ENCODE data around the gene TNIP2. TPM values are rescaled to one million over a fixed set of nuclear protein-coding genes. Genes with fewer than 3 reads are reported as not detected.
"Not testable (repeated sequence)": the region's sequence is repeated elsewhere in the genome, so short reads cannot be mapped to it uniquely, and the experiment has no call there.

TNIP2 gene
- total RNA-seq, 1 donor from 2014 or later = 76.8 TPM

DNA sequence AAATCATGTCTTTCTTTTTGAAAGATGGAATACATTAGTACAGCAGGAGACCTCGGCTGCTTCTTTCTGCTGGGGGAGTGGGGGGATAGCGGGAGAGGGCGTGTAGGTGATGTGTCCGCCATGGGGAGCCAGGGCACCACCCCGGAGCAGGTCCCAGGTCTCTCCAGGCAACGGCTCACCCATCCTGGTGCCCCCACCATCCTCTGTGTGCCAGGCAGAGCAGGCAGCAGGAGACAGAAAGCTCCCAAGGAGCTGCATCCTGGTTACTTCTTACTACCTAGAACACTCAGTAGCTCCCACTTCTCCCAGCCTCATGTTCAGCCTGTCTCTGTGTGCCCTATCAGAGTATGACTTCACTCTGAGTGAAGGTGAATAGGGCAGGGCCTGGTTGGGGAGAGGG is 23.6 kb downstream of the TNIP2 start:
- Histone ChIP-seq H3K4me3 (ENCODE audit: low read depth, low read length) (no peak overlapping the region), H3K27me3 (ENCODE audit: control insufficient read depth, insufficient read depth, low read length) (no peaks in the 10 kb centered on the region), H3K36me3 (ENCODE audit: control insufficient read depth, insufficient read depth, low read length) (peaks cover 1% of the 10 kb centered on the region)
- DNase-seq (ENCODE audit: low read depth) = no peak
- TF ChIP-seq, protein P1, sequence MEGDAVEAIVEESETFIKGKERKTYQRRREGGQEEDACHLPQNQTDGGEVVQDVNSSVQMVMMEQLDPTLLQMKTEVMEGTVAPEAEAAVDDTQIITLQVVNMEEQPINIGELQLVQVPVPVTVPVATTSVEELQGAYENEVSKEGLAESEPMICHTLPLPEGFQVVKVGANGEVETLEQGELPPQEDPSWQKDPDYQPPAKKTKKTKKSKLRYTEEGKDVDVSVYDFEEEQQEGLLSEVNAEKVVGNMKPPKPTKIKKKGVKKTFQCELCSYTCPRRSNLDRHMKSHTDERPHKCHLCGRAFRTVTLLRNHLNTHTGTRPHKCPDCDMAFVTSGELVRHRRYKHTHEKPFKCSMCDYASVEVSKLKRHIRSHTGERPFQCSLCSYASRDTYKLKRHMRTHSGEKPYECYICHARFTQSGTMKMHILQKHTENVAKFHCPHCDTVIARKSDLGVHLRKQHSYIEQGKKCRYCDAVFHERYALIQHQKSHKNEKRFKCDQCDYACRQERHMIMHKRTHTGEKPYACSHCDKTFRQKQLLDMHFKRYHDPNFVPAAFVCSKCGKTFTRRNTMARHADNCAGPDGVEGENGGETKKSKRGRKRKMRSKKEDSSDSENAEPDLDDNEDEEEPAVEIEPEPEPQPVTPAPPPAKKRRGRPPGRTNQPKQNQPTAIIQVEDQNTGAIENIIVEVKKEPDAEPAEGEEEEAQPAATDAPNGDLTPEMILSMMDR (IDR thresholded peaks at IDR 0.05; ENCODE audit: insufficient read depth, low read length, poor library complexity, severe bottlenecking) = no peak

DNA sequence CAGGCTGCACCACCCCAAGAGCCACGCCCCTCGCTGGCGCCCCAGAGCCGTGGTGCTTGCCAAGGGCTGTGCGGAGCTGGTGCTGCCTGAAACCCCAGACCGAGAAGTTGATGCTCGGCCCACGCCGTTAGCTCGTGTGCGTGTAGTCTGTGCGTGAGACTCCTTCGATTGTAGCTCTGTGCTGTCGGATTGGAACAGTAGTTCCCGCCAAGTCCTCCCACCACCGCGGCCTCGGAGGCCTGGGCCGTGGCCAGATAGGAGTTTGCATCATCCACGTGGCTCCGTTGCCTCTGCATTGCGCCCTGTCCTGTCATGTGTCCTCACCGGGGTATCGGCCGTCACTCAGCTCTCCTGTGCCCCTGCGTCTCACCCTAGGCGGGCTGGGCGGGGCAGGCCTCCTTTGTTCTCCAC is 24.2 kb downstream of the TNIP2 start:
- Histone ChIP-seq H3K27me3 (ENCODE audit: control insufficient read depth, insufficient read depth, low read length) (no peaks in the 10 kb centered on the region), H3K4me3 (ENCODE audit: low read depth, low read length) (no peak overlapping the region), H3K36me3 (ENCODE audit: control insufficient read depth, insufficient read depth, low read length) (peaks cover 1% of the 10 kb centered on the region)
- TF ChIP-seq, protein P1 (IDR thresholded peaks at IDR 0.05; ENCODE audit: insufficient read depth, low read length, poor library complexity, severe bottlenecking) = no peak
- no peak for DNase-seq (ENCODE audit: low read depth)

DNA sequence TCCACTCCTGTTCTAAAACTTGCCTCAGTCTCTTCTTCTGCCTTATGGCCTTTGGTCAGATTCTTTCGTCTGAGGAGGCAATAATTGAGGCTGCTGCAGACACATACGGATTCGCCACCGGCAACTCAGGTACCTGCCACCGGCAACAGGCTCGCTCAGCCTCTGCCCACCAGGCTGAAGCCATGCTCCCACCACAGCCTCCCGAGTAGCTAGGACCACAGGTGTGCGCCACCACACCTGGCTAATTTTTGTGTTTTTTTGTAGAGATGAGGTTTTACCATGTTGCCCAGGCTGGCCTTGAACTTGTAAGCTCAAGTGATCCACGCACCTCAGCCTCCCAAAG is 26.6 kb downstream of the TNIP2 start:
- Histone ChIP-seq H3K4me3 (ENCODE audit: low read depth, low read length) (no peak overlapping the region), H3K36me3 (ENCODE audit: control insufficient read depth, insufficient read depth, low read length) (peaks cover 1% of the 10 kb centered on the region), H3K27me3 (ENCODE audit: control insufficient read depth, insufficient read depth, low read length) (no peaks in the 10 kb centered on the region)
- DNase-seq (ENCODE audit: low read depth) = no peak
- TF ChIP-seq, protein P1 (IDR thresholded peaks at IDR 0.05; ENCODE audit: insufficient read depth, low read length, poor library complexity, severe bottlenecking) = no peak

DNA sequence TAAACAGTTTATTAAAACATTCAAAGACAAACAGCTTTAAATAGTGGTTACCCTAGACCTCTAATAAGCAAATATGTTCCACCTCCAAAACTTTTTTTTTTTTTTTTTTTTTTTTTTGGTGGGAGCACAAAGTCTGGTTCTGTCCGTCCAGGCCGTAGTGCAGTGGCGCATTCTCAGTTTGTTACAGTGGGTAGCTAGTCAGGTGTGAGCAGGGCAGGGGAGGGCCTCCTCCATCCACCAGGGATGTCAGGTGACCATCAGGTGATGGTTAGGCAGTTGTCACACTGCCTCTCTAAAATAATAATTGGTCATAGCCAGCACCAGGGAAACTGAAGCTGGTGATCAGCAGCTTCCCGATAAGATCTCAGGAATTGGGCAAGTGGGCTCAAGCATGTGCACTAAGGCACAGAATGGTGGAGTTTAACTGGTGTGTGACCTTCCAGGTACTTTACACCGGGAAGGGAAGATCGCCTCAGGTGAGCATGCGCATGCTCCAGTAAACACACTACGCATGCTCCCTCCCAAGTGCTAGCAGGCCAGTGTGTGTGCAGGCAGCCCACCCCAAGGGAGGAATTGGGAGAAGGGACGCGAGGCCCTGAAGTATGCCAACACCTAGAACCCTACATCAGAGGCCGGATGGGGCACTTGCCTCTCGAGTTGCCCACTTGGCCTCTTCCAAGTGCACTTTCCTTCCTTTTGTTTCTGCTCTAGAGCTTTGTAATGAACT is 27.2 kb downstream of the TNIP2 start:
- DNase-seq (ENCODE audit: low read depth) = no peak
- no peaks in the 10 kb centered on the region for H3K27me3 ChIP-seq (ENCODE audit: control insufficient read depth, insufficient read depth, low read length)
- TF ChIP-seq, protein P1 (IDR thresholded peaks at IDR 0.05; ENCODE audit: insufficient read depth, low read length, poor library complexity, severe bottlenecking) = no peak
- H3K4me3 ChIP-seq (ENCODE audit: low read depth, low read length) = no peak overlapping the region
- H3K36me3 ChIP-seq (ENCODE audit: control insufficient read depth, insufficient read depth, low read length) = peaks cover 1% of the 10 kb centered on the region

DNA sequence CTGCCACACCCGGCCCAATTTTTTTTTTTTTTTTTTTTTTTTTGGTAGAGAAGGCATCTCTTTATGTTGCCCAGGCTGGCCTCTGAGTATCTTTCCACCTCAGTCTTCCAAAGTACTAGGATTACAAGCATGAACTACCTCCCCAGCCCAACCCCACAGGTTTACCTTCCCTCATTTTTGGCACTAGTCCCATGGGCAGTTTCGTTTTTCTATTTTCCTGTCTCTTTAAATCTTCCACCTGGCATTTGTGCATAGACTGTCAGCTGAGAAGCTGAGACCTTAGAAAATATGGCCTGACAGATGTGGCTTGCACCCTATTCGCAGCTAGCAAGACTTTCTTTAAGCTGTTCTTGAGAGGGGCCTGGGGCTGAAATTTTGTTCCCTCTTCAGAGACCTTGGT is 27.9 kb downstream of the TNIP2 start:
- no peak for DNase-seq (ENCODE audit: low read depth)
- no peak overlapping the region for H3K4me3 ChIP-seq (ENCODE audit: low read depth, low read length)
- peaks cover 1% of the 10 kb centered on the region for H3K36me3 ChIP-seq (ENCODE audit: control insufficient read depth, insufficient read depth, low read length)
- TF ChIP-seq, protein P1 (IDR thresholded peaks at IDR 0.05; ENCODE audit: insufficient read depth, low read length, poor library complexity, severe bottlenecking) = no peak
- no peaks in the 10 kb centered on the region for H3K27me3 ChIP-seq (ENCODE audit: control insufficient read depth, insufficient read depth, low read length)

DNA sequence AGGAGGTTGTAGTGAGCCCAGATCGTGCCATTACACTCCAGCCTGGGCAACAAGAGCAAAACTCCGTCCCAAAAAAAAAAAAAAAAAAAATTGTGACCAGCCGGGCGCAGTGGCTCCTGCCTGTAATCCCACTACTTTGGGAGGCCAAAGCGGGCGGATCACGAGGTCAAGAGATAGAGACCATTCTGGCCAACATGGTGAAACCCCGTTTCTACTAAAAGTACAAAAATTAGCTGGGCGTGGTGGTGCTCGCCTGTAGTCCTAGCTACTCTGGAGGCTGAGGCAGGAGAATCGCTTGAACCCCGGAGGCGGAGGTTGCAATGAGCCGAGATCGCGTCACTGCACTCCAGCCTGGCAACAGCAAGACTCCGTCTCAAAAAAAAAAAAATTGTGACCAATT is 29.3 kb downstream of the TNIP2 start:
- not testable (repeated sequence) for H3K27me3 ChIP-seq (ENCODE audit: control insufficient read depth, insufficient read depth, low read length); DNase-seq (ENCODE audit: low read depth)

More for the DNA sequence above, 29.3 kb downstream of the TNIP2 start:
- H3K36me3 ChIP-seq (ENCODE audit: control insufficient read depth, insufficient read depth, low read length); H3K4me3 ChIP-seq (ENCODE audit: low read depth, low read length): not testable (repeated sequence)
